SJSA1 (cell line): ENCODE results near the gene ACVR1B. TPM values are rescaled to one million over a fixed set of nuclear protein-coding genes. Genes with fewer than 3 reads are reported as not detected.

ENCODE experiments used
- DNase-seq, 2 experiments: peaks; one replicate each; pipeline ENCODE4 v3.0.0-alpha.2; 2015 to 2020; ENCODE audit warnings: low spot score in 2 of 2, low read depth in 1 of 2
- H3K27ac ChIP-seq: fragments of 250-450 bp; sonication (Bioruptor Pico); 2 replicates; pipeline ENCODE4 v1.5.1; 2020; ENCODE audit warnings: mild to moderate bottlenecking, moderate library complexity
- H3K27me3 ChIP-seq: fragments of 250-450 bp; sonication (Bioruptor Pico); replicated peaks from 2 replicates; pipeline ENCODE4 v1.5.1; 2020; ENCODE audit warnings: mild to moderate bottlenecking, moderate library complexity
- H3K36me3 ChIP-seq: fragments of 250-450 bp; sonication (Bioruptor Pico); 2 replicates; pipeline ENCODE4 v1.5.1; 2020; ENCODE audit warnings: mild to moderate bottlenecking
- H3K4me1 ChIP-seq: fragments of 250-450 bp; sonication (Bioruptor Pico); replicated peaks from 2 replicates; pipeline ENCODE4 v1.6.1; 2021; ENCODE audit warnings: mild to moderate bottlenecking
- H3K4me3 ChIP-seq: fragments of 250-450 bp; sonication (Bioruptor Pico); 2 replicates; pipeline ENCODE4 v1.5.1; 2020; ENCODE audit warnings: mild to moderate bottlenecking
- H3K9me3 ChIP-seq: fragments of 250-450 bp; sonication (Bioruptor Pico); replicated peaks from 2 replicates; pipeline ENCODE4 v1.5.1; 2020; ENCODE audit warnings: mild to moderate bottlenecking
- total RNA-seq: library from RNA; depleted of rRNA; stranded (reverse); fragments of >200 nt; shearing (Covaris generic); gene quantifications from 2 replicates; pipeline ENCODE4 v1.2.3, GENCODE V29; 2014

ACVR1B gene
- total RNA-seq, 1 experiment from 2014 or later, result 3.3 TPM

GRCh38 chr12:51923506-51924365, 27.8 kb upstream of the ACVR1B start:
- Histone ChIP-seq H3K9me3 (no peaks in the 10 kb centered on the region), H3K4me3 (no peak overlapping the region), H3K27ac (no peak overlapping the region), H3K27me3 (no peaks in the 10 kb centered on the region), H3K36me3 (no peaks in the 10 kb centered on the region), H3K4me1 (no peaks in the 10 kb centered on the region)
- DNase-seq, result no peak

- DNase-seq, result no peak
- H3K4me3 ChIP-seq, result no peak overlapping the region
- no peak overlapping the region for H3K27ac ChIP-seq
- H3K36me3 ChIP-seq, result no peaks in the 10 kb centered on the region
- H3K9me3 ChIP-seq, result no peaks in the 10 kb centered on the region
- no peaks in the 10 kb centered on the region for H3K4me1 ChIP-seq
- H3K27me3 ChIP-seq, result no peaks in the 10 kb centered on the region
These were observed 26.8 kb upstream of the ACVR1B start for GRCh38 chr12:51924551-51925319.

GRCh38 chr12:51925346-51926063, 26.0 kb upstream of the ACVR1B start:
- Histone ChIP-seq H3K27me3 (no peaks in the 10 kb centered on the region), H3K9me3 (no peaks in the 10 kb centered on the region), H3K27ac (no peak overlapping the region), H3K4me1 (no peaks in the 10 kb centered on the region), H3K4me3 (no peak overlapping the region), H3K36me3 (no peaks in the 10 kb centered on the region)
- no peak for DNase-seq

GRCh38 chr12:51926064-51926632, 25.4 kb upstream of the ACVR1B start:
- no peaks in the 10 kb centered on the region for H3K4me1 ChIP-seq
- H3K36me3 ChIP-seq, result no peaks in the 10 kb centered on the region
- H3K27ac ChIP-seq, result no peak overlapping the region
- no peak overlapping the region for H3K4me3 ChIP-seq
- DNase-seq, result no peak
- no peaks in the 10 kb centered on the region for H3K9me3 ChIP-seq
- H3K27me3 ChIP-seq, result no peaks in the 10 kb centered on the region

- no peaks in the 10 kb centered on the region for H3K27me3 ChIP-seq
- H3K36me3 ChIP-seq, result no peaks in the 10 kb centered on the region
- H3K27ac ChIP-seq, result no peak overlapping the region
- DNase-seq, result no peak
- H3K9me3 ChIP-seq, result no peaks in the 10 kb centered on the region
- H3K4me1 ChIP-seq, result no peaks in the 10 kb centered on the region
- no peak overlapping the region for H3K4me3 ChIP-seq
These were observed 24.8 kb upstream of the ACVR1B start for GRCh38 chr12:51926718-51927117.

GRCh38 chr12:51932218-51933076, 19.1 kb upstream of the ACVR1B start:
- Histone ChIP-seq H3K4me3 (no peak overlapping the region), H3K36me3 (no peaks in the 10 kb centered on the region), H3K4me1 (no peaks in the 10 kb centered on the region), H3K27me3 (no peaks in the 10 kb centered on the region), H3K27ac (no peak overlapping the region), H3K9me3 (no peaks in the 10 kb centered on the region)
- no peak for DNase-seq

- H3K4me1 ChIP-seq, result no peaks in the 10 kb centered on the region
These were observed 17.4 kb upstream of the ACVR1B start for GRCh38 chr12:51934080-51934479.

GRCh38 chr12:51937926-51938325, 13.6 kb upstream of the ACVR1B start:
- peaks cover 5% of the 10 kb centered on the region; the same call in 1 of the 2 replicates for H3K27me3 ChIP-seq
- DNase-seq, result no peak
- no peak overlapping the region for H3K27ac ChIP-seq
- H3K4me1 ChIP-seq, result no peaks in the 10 kb centered on the region
- no peaks in the 10 kb centered on the region for H3K9me3 ChIP-seq
- H3K36me3 ChIP-seq, result no peaks in the 10 kb centered on the region
- H3K4me3 ChIP-seq, result no peak overlapping the region

More at GRCh38 chr12:51934080-51934479, 17.4 kb upstream of the ACVR1B start:
- Histone ChIP-seq H3K9me3 (no peaks in the 10 kb centered on the region), H3K36me3 (no peaks in the 10 kb centered on the region), H3K27ac (no peak overlapping the region), H3K27me3 (peaks cover 3% of the 10 kb centered on the region; the same call in 1 of the 2 replicates), H3K4me3 (no peak overlapping the region)
- DNase-seq, result no peak

GRCh38 chr12:51938726-51939125, 12.8 kb upstream of the ACVR1B start:
- Histone ChIP-seq H3K27me3 (peaks cover 5% of the 10 kb centered on the region; the same call in 1 of the 2 replicates), H3K36me3 (no peaks in the 10 kb centered on the region), H3K4me3 (no peak overlapping the region), H3K27ac (no peak overlapping the region), H3K4me1 (no peaks in the 10 kb centered on the region), H3K9me3 (no peaks in the 10 kb centered on the region)
- no peak for DNase-seq

- no peak for DNase-seq
- H3K27me3 ChIP-seq, result peaks cover 5% of the 10 kb centered on the region; the same call in 1 of the 2 replicates
- no peaks in the 10 kb centered on the region for H3K36me3 ChIP-seq
- H3K4me3 ChIP-seq, result no peak overlapping the region
- no peak overlapping the region for H3K27ac ChIP-seq
- H3K4me1 ChIP-seq, result no peaks in the 10 kb centered on the region
- H3K9me3 ChIP-seq, result 0 out of 2 replicates have a peak, but pooled peaks cover 3% of the 10 kb centered on the region
These were observed 10.4 kb upstream of the ACVR1B start for GRCh38 chr12:51941011-51941581.

- no peak overlapping the region for H3K4me3 ChIP-seq
- no peaks in the 10 kb centered on the region for H3K36me3 ChIP-seq
- H3K4me1 ChIP-seq, result no peaks in the 10 kb centered on the region
- H3K9me3 ChIP-seq, result 0 out of 2 replicates have a peak, but pooled peaks cover 4% of the 10 kb centered on the region
- no peak overlapping the region for H3K27ac ChIP-seq
- H3K27me3 ChIP-seq, result peaks cover 5% of the 10 kb centered on the region; the same call in 1 of the 2 replicates
- DNase-seq, result no peak
These were observed 9.9 kb upstream of the ACVR1B start for GRCh38 chr12:51941604-51942003.

- Histone ChIP-seq H3K9me3 (0 out of 2 replicates have a peak, but pooled peaks cover 4% of the 10 kb centered on the region), H3K4me1 (no peaks in the 10 kb centered on the region), H3K27ac (no peak overlapping the region), H3K36me3 (no peaks in the 10 kb centered on the region), H3K4me3 (no peak overlapping the region), H3K27me3 (peaks cover 5% of the 10 kb centered on the region; the same call in 1 of the 2 replicates)
- no peak for DNase-seq
These were observed 9.4 kb upstream of the ACVR1B start for GRCh38 chr12:51942056-51942455.
